ENCODE results near the gene CDK14. TPM values are rescaled to one million over a fixed set of nuclear protein-coding genes. Genes with fewer than 3 reads are reported as not detected.

The CDK14 gene
- total RNA-seq, 1 donor from 2014 or later, result 52.3 TPM

DNA sequence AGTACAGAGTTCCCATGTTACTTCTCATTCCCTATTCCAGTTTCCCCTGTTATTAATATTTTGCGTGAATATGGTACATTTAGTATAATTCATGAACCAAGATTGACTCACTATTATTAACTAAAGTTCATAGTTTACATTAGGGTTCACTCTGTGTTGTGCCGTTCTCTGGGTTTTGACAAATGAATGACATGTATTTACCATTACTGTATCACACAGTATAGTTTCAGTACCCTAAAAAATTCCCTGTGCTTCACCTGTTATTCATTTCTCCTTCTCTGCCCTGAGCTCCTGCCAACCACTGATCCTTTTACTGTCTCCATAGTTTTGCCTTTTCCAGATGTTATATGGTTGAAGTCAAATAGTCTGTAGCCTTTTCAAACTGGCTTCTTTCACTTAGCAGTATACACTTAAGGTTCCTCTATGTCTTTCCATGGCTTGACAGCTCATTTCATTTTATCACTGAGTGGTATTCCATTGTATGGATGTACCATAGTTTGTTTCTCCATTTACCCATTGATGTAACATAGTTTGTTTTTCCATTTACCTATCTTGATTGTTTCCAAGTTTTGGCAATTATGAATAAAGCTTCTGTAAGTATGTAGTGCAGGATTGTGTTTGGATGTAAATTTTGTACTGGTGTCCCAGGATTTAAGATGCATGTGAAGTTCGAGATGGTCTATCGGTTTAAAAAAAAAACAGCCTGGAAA, 58.8 kb downstream of the CDK14 start:
- no peaks in the 10 kb centered on the region for H3K27me3 Mint-ChIP-seq (ENCODE audit: insufficient read depth, low read depth)
- TF ChIP-seq EZH2 (IDR thresholded peaks at IDR 0.05), result no peak
- TF ChIP-seq EZH2phosphoT487 (IDR thresholded peaks at IDR 0.05), result no peak
- Histone ChIP-seq H3K27ac (no peak overlapping the region), H3K4me3 (no peak overlapping the region), H3K79me2 (ENCODE audit: low read depth) (peaks cover 78% of the 10 kb centered on the region), H3K36me3 (no peaks in the 10 kb centered on the region), H4K20me1 (ENCODE audit: low read depth) (no peaks in the 10 kb centered on the region), H2AFZ (replicated peaks) (no peak overlapping the region), H3K9ac (no peak overlapping the region), H3K4me2 (no peak overlapping the region), H3K4me1 (no peaks in the 10 kb centered on the region), H3F3A (ENCODE audit: low read depth) (no peaks in the 10 kb centered on the region), H3K27me3 (no peaks in the 10 kb centered on the region), H3K9me3 (ENCODE audit: low read depth) (no peaks in the 10 kb centered on the region)
- H3K27ac Mint-ChIP-seq, result no peak overlapping the region
- peaks cover 41% of the 10 kb centered on the region for H3K36me3 Mint-ChIP-seq
- no peak overlapping the region for H3K4me3 Mint-ChIP-seq
- H3K4me1 Mint-ChIP-seq, result no peaks in the 10 kb centered on the region
- peaks cover 50% of the 10 kb centered on the region for H3K9me3 Mint-ChIP-seq
- DNase-seq (ENCODE audit: low spot score), result no peak

DNA sequence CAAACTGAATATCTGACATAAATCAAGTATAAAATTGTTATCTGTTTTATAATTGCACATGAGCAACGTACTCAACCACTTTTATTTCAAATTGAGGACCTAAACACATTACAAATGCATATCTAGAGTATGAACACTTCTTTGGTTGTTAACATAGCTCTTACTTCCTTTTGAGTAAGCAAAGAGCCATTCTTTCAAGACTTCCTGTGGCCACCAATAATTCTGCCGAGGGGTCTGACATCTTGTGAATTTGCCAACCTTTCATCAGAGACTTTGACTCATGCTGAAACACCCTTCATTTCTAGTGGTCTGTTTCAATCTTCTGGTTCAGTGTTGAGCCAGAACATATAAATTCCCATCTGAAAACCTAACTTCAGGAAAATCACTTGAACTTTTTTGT, 59.4 kb downstream of the CDK14 start:
- no peaks in the 10 kb centered on the region for H3K27me3 Mint-ChIP-seq (ENCODE audit: insufficient read depth, low read depth)
- H3K9me3 ChIP-seq (ENCODE audit: low read depth), result no peaks in the 10 kb centered on the region
- no peaks in the 10 kb centered on the region for H4K20me1 ChIP-seq (ENCODE audit: low read depth)
- H3K36me3 ChIP-seq, result no peaks in the 10 kb centered on the region
- H2AFZ ChIP-seq (replicated peaks), result no peak overlapping the region
- no peaks in the 10 kb centered on the region for H3F3A ChIP-seq (ENCODE audit: low read depth)
- peaks cover under 1% of the 10 kb centered on the region for H3K4me1 Mint-ChIP-seq
- no peak overlapping the region for H3K4me3 Mint-ChIP-seq
- peaks cover 36% of the 10 kb centered on the region for H3K36me3 Mint-ChIP-seq
- H3K9ac ChIP-seq, result no peak overlapping the region
- TF ChIP-seq, protein P1, sequence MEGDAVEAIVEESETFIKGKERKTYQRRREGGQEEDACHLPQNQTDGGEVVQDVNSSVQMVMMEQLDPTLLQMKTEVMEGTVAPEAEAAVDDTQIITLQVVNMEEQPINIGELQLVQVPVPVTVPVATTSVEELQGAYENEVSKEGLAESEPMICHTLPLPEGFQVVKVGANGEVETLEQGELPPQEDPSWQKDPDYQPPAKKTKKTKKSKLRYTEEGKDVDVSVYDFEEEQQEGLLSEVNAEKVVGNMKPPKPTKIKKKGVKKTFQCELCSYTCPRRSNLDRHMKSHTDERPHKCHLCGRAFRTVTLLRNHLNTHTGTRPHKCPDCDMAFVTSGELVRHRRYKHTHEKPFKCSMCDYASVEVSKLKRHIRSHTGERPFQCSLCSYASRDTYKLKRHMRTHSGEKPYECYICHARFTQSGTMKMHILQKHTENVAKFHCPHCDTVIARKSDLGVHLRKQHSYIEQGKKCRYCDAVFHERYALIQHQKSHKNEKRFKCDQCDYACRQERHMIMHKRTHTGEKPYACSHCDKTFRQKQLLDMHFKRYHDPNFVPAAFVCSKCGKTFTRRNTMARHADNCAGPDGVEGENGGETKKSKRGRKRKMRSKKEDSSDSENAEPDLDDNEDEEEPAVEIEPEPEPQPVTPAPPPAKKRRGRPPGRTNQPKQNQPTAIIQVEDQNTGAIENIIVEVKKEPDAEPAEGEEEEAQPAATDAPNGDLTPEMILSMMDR (IDR thresholded peaks at IDR 0.05), result no peak
- TF ChIP-seq EZH2 (IDR thresholded peaks at IDR 0.05), result no peak
- no peak for TF ChIP-seq EZH2phosphoT487 (IDR thresholded peaks at IDR 0.05)
- no peak overlapping the region for H3K27ac ChIP-seq
- no peak for DNase-seq (ENCODE audit: low spot score)
- H3K27me3 ChIP-seq, result no peaks in the 10 kb centered on the region
- H3K4me2 ChIP-seq, result no peak overlapping the region
- peaks cover 80% of the 10 kb centered on the region for H3K79me2 ChIP-seq (ENCODE audit: low read depth)
- no peak overlapping the region for H3K27ac Mint-ChIP-seq
- no peak overlapping the region for H3K4me3 ChIP-seq
- H3K4me1 ChIP-seq, result peaks cover 4% of the 10 kb centered on the region
- H3K9me3 Mint-ChIP-seq, result peaks cover 43% of the 10 kb centered on the region

DNA sequence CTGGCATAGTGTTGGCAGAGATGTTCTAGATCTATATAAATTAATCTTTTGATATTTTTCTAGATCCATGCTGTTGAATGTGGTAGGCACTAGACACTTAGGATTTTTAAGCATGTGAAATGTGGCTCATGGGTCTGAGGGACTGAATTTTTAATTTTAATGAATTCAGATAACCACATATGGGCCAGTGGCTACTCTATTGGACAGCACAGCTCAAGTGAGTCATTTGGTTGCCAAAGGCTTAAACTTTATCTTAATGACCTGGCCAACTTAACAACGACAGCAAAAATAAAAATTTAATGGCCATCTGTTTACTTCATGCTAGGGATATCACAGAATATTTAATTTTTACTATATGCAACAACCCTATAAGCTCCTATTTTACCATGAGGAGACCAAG, 61.4 kb downstream of the CDK14 start:
- Mint-ChIP-seq H3K27me3 (ENCODE audit: insufficient read depth, low read depth) (no peaks in the 10 kb centered on the region), H3K9me3 (peaks cover 25% of the 10 kb centered on the region), H3K4me1 (peaks cover 17% of the 10 kb centered on the region), H3K36me3 (peaks cover 23% of the 10 kb centered on the region), H3K4me3 (no peak overlapping the region), H3K27ac (no peak overlapping the region)
- Histone ChIP-seq H3K4me1 (peaks cover 23% of the 10 kb centered on the region), H3K4me3 (no peak overlapping the region), H3K27ac (no peak overlapping the region), H3K9ac (no peak overlapping the region), H2AFZ (replicated peaks) (no peak overlapping the region), H4K20me1 (ENCODE audit: low read depth) (peaks cover 5% of the 10 kb centered on the region), H3K27me3 (no peaks in the 10 kb centered on the region), H3F3A (ENCODE audit: low read depth) (no peaks in the 10 kb centered on the region), H3K79me2 (ENCODE audit: low read depth) (peaks cover 86% of the 10 kb centered on the region), H3K36me3 (no peaks in the 10 kb centered on the region), H3K9me3 (ENCODE audit: low read depth) (no peaks in the 10 kb centered on the region), H3K4me2 (no peak overlapping the region)
- TF ChIP-seq, protein P1 (IDR thresholded peaks at IDR 0.05), result no peak
- TF ChIP-seq EZH2 (IDR thresholded peaks at IDR 0.05) (no peak), EZH2phosphoT487 (IDR thresholded peaks at IDR 0.05) (no peak)
- DNase-seq (ENCODE audit: low spot score), result no peak

DNA sequence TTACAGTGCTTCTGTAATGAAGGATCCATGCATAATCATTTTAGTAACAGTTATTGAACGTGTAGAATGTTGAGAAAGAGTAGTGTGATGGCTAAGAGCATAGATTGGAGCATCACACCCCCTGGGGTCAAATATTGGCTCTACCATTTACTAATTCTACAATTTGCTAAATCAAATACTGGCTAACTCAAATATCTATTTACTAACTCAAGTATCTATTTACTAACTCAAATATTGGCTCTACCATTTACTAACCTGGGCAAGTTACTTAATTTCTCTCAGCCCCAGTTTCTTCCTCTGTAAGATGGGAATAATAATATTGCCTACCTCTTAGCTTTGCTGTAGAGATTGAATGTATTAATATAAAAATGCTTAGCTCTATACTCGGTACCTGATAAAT, 64.0 kb downstream of the CDK14 start:
- Mint-ChIP-seq H3K27ac (no peak overlapping the region), H3K27me3 (ENCODE audit: insufficient read depth, low read depth) (no peaks in the 10 kb centered on the region), H3K4me1 (peaks cover 23% of the 10 kb centered on the region), H3K9me3 (peaks cover 9% of the 10 kb centered on the region), H3K36me3 (peaks cover 14% of the 10 kb centered on the region), H3K4me3 (no peak overlapping the region)
- Histone ChIP-seq H3K36me3 (no peaks in the 10 kb centered on the region), H3F3A (ENCODE audit: low read depth) (no peaks in the 10 kb centered on the region), H2AFZ (replicated peaks) (no peak overlapping the region), H3K4me2 (no peak overlapping the region), H4K20me1 (ENCODE audit: low read depth) (peaks cover 5% of the 10 kb centered on the region), H3K9me3 (ENCODE audit: low read depth) (no peaks in the 10 kb centered on the region), H3K27me3 (no peaks in the 10 kb centered on the region), H3K4me1 (peaks cover 26% of the 10 kb centered on the region), H3K4me3 (no peak overlapping the region), H3K9ac (no peak overlapping the region), H3K27ac (no peak overlapping the region), H3K79me2 (ENCODE audit: low read depth) (peaks cover 75% of the 10 kb centered on the region)
- DNase-seq (ENCODE audit: low spot score), result no peak
- no peak for TF ChIP-seq EZH2phosphoT487 (IDR thresholded peaks at IDR 0.05)
- TF ChIP-seq, protein P1 (IDR thresholded peaks at IDR 0.05), result no peak
- TF ChIP-seq EZH2 (IDR thresholded peaks at IDR 0.05), result no peak
